HG03378 (cell line): ENCODE results near the gene AGPAT1.
"Not testable (repeated sequence)": the region's sequence is repeated elsewhere in the genome, so short reads cannot be mapped to it uniquely, and the experiment has no call there.

Source experiments
- ATAC-seq: cut with Tn5 transposase; IDR thresholded peaks from one replicate; pipeline ENCODE4 v1.9.1; 2021; ENCODE audit warnings: mild to moderate bottlenecking, moderate library complexity; ENCODE audit not compliant: unreplicated experiment

AGPAT1 gene

DNA sequence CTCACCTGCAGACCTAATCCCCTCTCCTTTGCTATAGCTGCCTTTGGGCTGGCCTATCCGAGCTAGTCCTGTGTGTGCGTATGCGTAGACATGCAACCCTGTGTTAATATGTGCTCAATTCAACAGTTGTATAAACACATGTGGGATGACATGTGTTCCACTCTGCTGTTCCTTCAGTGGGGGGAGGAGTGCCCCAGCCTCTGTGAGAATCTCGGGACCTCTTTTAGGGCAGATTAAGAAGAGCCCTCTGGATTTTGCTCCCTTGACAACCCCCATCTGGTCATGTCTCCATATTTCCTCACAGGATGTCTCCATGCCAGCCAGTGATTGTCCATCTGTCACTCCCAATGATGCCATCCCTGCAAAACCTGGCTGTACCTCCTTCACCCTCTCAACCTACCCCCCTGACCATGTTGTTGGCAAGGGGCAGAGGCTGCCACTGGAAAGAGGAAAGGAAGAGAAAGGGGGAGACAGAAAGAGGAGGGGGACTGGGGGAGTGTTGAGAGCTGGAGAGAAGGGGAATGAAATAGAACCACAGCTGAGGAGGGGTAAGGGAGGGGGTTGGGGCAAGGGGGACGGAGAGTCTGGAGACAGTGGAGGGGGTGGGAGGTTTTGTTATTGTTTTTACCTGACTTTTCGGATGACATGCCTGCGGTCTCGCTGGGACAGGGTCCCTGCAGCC lies 24.6 kb downstream of the AGPAT1 start:
- ATAC-seq, result no peak

- no peak for ATAC-seq
Measured at GRCh38 chr6:32149932-32150870, 25.7 kb downstream of the AGPAT1 start.

DNA sequence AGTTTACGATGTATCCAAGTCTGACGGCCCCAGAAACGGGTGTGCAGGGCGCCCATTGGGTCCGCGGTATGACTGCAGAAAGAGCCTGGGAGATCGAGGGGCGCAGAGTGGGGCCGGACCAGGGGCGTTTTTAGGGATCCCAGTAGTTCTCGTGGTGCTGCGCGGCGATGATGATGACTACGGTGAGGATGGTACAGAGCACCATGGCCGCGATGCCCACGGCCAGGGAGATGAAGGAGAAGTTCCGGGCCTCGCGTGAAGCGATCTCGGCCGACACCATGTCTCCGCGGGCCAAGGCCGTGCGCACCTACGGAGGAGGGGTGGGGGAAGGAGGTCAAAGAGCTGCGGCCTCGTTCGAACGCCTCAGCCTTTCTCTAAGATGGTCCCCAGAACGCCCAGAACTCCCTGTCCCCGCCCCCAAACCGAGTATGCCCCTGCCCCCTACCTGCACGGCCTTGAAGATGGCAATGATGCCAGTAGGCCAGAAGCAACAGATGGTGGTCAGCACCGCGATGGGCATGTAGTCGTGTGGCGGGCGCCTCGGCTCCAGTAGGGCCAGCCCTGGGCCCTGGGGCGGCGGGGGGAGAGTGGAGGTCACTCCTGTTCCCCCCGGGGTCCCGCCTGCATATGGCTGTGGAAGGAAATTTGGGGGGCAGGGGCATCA lies 26.7 kb downstream of the AGPAT1 start:
- ATAC-seq, result no peak

DNA sequence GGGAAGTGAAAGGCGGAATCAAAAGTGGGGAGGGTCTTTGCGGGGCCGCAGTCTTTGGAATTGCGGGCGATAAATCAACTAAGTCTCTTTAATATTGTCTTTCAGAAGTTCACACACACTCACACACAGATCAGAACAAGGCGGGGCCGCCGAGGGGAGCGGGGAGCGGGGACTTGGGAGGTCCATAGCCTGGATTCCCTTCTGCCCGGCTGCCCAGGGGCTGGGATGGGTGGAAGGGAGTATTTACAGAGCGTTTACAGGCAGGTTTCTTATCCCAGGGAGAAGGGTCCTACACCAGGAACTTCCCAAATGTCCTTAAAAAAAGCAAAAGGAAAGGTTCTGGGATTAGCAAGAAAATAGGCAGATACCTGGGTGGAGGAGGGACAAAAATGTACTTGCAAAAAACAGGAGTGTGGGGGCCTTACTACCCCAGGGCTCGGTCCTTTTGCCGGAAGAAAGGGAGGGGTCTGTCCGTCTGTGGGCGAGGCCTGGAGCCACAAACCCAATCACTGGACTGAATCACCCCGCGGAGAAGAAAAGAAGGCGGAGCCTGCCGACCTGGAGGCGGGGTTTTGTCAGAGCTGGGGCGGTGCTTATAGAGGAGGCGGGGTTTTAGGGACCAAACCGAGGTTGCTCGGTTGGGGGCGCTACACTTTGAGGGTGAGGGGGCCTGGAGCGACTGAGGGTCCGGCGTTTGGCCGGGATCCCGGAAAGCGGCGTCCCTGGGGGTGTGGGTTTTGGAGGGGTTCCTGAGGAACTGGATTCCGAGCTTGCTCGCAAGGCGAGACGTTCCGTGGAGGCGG lies 27.4 kb downstream of the AGPAT1 start:
- no peak for ATAC-seq

DNA sequence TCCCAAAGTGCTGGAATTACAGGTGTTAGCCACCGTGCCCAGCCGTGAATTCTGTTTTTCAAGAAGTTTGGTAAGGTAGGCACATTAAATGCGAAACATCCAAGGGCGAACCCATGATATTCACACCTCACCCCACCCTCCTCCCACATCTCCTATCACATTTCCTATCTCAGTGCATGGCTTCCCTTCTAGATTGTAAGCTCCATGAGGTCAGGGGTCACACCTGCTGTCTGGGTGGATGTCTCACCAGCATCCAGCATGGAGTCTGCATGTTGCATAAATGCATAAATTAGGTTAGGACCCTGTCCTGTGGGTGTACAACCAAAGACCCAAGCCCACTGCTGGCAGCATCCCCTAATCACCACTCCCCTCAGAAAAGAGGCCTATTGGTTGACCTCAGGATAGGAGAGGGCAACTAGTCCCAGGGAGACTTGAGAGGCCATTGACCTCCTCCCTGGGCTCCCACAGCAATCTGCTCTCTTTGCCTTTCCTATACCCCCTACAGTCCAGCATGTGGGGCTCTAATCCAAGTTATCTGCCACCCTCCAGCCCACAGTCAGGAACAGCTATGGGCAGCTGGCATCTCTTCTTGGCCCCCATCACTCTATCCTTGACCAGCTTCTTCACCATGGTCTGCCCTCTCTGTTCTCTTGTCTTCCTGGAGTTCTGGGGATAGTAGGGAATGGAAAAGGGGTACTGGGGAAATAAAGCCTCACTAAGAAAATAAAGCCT lies 28.3 kb downstream of the AGPAT1 start:
- no peak for ATAC-seq

DNA sequence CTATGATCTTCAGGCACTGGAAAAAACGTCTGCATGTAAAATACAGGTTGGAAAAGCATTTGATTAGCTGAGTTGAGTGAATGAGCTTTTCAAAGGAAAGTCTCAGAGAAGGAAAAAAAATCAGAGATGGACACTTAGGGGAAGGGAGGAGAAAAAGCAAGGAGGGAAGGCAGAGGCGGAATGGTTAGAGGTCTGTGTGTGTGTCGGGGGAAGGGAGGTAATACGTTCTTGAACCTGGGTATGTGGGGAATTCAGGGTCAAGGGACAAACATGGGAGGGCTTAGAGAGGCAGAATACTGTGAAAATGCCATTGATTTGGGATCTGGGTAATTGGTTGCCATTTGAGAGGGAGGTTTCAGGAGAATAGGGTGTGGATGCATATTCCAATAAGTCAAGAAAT lies 29.2 kb downstream of the AGPAT1 start:
- no peak for ATAC-seq

- ATAC-seq, result no peak
Measured at GRCh38 chr6:32146287-32146686, 29.6 kb downstream of the AGPAT1 start.

GRCh38 chr6:32144238-32144637 lies 31.6 kb downstream of the AGPAT1 start:
- not testable (repeated sequence) for ATAC-seq

DNA sequence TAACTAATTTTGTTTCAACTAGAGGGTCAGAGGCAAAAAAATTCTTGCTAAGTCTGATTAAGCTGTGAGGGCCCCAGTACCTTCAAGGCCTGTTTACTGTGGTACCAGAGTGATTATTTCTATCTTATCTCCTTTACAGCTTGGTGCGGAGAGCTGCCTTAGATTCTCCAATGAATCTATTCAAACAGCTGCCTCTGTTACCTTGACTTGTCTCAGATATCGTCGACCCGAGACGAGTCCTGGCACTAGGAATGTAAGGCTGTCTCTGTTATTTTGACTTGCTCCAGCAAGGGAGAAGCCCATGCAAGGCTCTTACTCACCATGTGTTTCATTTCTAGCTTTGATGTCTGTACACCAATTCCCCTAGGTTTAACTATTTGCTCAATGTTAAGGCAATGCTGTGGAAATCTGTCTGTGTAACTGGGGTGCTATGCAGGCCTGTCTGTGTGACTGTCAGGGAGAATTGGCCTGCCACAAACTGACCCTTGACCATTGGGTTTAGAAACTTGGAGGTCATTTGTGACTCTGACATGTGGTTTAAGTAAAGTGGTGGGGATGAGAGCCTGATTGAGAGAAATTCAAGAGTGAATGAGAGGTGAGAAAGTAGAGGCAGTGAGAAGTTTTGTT lies 35.4 kb downstream of the AGPAT1 start:
- no peak for ATAC-seq

DNA sequence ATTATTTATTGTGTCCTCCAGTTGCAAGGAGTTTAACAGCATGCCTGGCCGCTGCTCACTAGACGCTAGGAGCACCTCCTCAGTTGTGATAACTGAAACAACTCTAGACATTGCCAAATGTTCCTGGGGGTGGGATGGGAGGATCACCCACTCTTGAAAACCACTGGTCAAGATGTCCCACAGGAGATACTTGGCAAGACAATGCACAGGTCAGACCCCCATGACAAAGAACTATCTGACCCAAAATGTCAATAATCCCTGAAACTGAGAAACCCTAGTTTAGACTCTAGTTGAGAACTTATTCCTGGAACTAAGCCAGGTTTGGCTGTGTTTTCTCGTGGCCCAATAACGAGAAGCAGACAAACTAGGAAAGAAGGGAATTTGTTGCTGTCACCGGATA lies 36.3 kb downstream of the AGPAT1 start:
- ATAC-seq, result no peak

- no peak for ATAC-seq
Measured at GRCh38 chr6:32137454-32137853, 38.4 kb downstream of the AGPAT1 start.

DNA sequence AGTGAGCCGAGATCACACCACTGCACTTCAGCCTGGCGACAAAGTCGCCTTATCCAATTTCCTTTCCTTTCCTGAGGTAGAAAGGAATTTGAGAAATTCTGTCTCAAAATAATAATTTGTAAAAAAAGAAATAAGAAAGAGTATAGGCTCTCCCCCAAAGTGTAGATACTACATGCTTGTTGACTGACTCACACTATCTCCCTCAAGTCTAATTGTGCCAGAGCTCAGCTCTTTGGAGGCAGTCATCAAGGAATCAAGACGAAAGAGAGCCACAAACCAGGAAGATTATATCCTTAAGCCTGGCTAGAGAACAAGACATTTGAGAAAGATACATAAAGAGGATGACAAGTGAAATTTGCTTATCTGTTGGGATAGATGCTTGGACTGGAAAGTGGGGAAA lies 42.1 kb downstream of the AGPAT1 start:
- no peak for ATAC-seq

- no peak for ATAC-seq
Measured at GRCh38 chr6:32132110-32132509, 43.8 kb downstream of the AGPAT1 start.

- no peak for ATAC-seq
Measured at GRCh38 chr6:32131439-32131948, 44.4 kb downstream of the AGPAT1 start.

DNA sequence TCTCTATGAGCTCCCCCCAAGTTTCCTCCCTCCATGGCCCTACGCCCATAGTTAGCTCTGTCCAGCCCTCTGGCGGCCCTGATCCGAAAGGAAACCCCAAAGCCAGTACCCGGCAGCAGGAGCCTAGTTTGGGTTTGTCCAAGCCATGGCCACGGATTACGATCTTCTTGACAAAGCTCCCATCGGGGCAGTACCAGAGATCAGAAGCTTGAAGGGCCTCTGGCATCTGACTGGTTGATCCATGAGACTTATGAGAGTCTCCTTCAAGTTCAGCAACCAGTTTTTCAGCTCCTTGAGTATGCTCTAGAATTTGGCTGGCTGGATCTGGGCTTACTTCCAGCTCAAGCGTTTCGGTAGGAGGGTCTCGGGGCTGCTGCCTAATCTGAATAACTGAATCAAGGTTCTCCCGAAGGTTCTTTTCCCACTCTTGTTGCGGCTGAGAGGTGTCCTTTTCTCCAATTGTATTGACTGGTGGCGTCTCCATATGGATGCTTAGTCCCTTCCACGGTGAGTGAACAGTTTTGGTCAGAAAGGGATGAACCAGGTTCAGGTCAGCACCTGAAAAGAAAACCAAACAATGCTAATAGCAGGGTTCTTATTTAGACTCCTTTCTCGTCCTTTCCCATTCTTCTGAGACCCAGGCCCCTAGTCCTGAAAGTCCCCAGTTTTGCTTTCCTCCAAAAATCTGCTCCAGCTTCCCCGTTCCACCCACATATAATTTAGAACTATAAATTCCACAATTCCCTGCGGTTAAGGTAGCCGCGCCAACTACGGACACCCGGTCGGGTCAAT lies 46.4 kb downstream of the AGPAT1 start:
- no peak for ATAC-seq

DNA sequence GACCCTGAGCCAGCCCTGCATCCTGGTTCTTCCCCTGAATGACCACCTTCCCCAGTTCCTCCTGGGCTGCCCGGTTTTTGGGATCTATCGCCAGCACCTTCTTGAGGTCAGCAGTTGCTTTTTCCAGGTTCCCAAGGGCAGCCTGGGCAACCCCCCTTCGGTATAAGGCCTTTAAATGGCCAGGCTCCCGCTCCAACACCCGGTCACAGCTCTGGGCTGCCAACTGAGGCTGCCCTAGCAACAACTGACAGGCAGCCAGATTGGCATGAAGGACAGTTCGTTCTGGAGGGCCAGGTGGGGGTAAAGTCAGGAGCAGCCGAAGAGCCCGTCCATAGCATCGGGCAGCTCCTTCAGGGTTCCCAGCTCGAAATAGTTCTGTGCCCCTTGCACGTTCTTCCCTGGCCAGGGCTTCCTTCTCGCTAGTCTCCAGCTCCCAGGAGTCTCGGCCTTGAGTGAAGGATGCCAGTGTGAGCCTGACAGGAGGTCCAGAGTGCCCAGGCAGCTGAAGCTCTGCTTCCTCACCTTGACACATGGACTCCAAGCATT lies 47.1 kb downstream of the AGPAT1 start:
- no peak for ATAC-seq

- peak; percentile 81 for ATAC-seq
Measured at GRCh38 chr6:32127717-32128592, 47.9 kb downstream of the AGPAT1 start, which contains the start of gene ATF6B. Gene ATF6B, minus strand, starts transcription at chr6:32128246. Its CDS starts 39 bp downstream, at chr6:32128207.

GRCh38 chr6:32127409-32127716 lies 48.5 kb downstream of the AGPAT1 start:
- no peak for ATAC-seq
